Sigmoid colon (tissue), 4 donors: ENCODE data around the gene MYRIP.
"Not testable (repeated sequence)": the region's sequence is repeated elsewhere in the genome, so short reads cannot be mapped to it uniquely, and the experiment has no call there.

Source experiments
- CTCF ChIP-seq, 4 experiments: fragments of 450-650 bp in 3 of 4; fragments of 200-600 bp in 1 of 4; IDR thresholded peaks; one replicate each; pipeline ENCODE4 v1.5.1; 2016 to 2019; ENCODE audit warnings: antibody characterized with exemption in 4 of 4, mild to moderate bottlenecking in 3 of 4, moderate library complexity in 2 of 4
- EP300 ChIP-seq, 4 donors: sonication (generic); formaldehyde crosslinking; IDR thresholded peaks; one replicate each; pipeline ENCODE4 v1.6.1; 2017; ENCODE audit warnings: antibody characterized with exemption in 4 of 4

GRCh38 chr3:40077828-40078492, 268.6 kb downstream of the MYRIP start:
- not testable (repeated sequence) for TF ChIP-seq EP300, CTCF (IDR thresholded peaks at IDR 0.05)
